HG03060 (cell line): ENCODE measurements around the gene PMM1.
A peak's percentile ranks its signal among the peaks of the same experiment; 100 is the strongest.
"Not testable (repeated sequence)": the region's sequence is repeated elsewhere in the genome, so short reads cannot be mapped to it uniquely, and the experiment has no call there.

ENCODE experiments used
- ATAC-seq: cut with Tn5 transposase; IDR thresholded peaks from one replicate; pipeline ENCODE4 v1.9.1; 2021; ENCODE audit warnings: low read depth, moderate number of reproducible peaks; ENCODE audit not compliant: unreplicated experiment

Gene PMM1

DNA sequence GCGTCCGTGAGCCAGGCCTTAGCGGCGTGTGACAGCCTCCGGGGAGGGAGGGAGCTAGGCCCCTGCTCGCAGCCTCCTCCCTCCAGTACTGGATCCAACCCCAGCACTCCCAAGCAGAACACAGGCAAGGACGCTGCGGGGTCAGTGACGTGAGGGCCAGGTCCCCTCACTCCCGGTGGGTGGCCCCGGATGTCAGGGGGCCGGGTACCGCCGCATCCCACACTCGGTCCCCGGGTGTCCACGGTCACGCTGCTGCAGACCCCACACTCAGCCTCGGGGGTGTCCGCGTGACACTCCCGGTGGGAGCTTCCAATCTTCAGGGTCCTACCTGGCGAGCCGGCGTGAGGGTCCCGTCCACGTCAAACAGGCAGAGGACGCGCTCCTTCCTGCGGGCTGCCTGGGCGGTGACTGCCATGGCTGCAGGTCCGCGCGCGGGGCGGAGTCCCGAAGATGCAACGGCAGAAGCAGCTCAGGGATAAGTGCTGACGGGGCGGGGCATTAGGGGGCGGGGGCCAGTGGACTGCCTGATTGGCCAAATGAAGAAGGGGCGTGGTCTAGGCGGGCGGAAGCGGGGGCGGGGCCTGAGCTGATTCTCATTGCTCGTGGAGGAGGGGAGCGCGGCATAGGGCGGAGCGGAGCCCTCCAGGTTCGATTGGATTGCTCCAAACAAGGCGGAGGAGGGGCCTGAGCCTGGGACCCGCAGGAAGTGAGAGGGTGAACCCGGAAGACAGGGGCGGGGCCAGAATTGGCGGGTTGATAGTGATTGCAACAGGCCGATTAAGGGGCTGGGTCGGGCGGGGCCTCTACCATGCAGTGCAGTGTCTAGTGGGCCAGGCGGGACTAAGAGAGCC is at the start of gene PMM1:
Gene PMM1 (minus strand): TSS at position 450 of the 851 bp plus-strand sequence. CDS start 35 bp downstream, at position 415.
- peak; percentile 75 for ATAC-seq

DNA sequence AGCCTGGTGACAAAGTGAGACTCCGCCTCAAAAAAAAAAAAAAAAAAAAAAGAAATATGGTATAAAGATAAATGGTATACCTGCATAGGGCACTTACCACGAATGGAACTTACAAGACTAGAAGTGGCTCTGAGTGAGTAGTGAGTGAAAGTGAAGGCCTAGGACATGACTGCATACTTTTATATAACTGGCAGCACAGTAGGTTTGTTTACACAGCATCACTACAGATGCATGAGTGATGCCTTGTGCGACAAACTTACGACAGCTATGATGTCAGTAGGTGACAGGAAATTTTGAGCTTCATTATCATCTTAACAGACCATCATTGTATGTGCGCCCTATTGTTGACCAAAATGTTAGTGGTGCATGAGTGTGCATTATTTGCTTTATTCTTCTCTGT is 49.1 kb upstream of the PMM1 start:
- ATAC-seq: no peak

DNA sequence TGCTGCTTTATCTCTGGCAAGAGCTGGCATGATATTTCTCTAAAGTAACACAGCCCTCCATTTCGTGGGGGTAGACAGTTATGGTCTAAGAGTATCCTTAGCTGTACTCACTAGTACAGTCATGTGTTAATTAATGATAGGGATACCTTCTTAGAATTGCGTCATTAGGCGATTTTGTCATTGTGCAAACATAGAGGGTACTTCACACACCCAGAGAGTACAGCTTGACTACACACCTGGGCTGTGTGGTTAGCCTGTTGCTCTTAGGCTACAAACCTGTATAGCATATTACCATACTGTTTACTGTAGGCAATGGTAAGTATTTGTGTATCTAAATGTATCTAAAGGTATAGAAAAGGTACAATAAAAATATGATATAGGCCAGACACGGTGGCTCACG is 48.5 kb upstream of the PMM1 start:
- no peak for ATAC-seq

GRCh38 chr22:41637623-41638022 is 48.0 kb upstream of the PMM1 start:
- not testable (repeated sequence) for ATAC-seq

DNA sequence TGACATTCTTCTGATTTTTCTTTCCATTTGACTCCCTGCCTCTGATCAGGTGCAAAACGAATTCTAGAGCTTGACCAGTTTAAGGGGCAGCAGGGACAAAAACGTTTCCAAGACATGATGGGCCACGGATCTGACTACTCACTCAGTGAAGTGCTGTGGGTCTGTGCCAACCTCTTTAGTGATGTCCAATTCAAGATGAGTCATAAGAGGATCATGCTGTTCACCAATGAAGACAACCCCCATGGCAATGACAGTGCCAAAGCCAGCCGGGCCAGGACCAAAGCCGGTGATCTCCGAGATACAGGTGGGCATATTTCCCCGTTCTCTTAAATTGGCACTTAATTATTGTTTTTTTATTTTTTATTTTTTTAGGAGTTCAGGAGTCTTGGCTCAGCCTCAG is 46.8 kb upstream of the PMM1 start:
- ATAC-seq: no peak

- not testable (repeated sequence) for ATAC-seq
Measured at GRCh38 chr22:41634610-41635009, 45.0 kb upstream of the PMM1 start.

DNA sequence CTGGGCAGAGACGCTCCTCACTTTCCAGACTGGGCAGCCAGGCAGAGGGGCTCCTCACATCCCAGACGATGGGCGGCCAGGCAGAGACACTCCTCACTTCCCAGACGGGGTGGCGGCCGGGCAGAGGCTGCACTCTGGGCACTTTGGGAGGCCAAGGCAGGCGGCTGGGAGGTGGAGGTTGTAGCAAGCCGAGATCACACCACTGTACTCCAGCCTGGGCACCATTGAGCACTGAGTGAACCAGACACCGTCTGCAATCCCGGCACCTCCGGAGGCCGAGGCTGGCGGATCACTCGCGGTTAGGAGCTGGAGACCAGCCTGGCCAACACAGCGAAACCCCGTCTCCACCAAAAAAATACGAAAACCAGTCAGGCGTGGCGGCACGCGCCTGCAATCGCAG is 42.0 kb upstream of the PMM1 start:
- ATAC-seq: not testable (repeated sequence)

- not testable (repeated sequence) for ATAC-seq
Measured at GRCh38 chr22:41631115-41631514, 41.5 kb upstream of the PMM1 start.

- no peak for ATAC-seq
Measured at GRCh38 chr22:41625577-41625976, 35.9 kb upstream of the PMM1 start.

GRCh38 chr22:41621911-41622179 is 32.2 kb upstream of the PMM1 start:
- ATAC-seq: no peak

DNA sequence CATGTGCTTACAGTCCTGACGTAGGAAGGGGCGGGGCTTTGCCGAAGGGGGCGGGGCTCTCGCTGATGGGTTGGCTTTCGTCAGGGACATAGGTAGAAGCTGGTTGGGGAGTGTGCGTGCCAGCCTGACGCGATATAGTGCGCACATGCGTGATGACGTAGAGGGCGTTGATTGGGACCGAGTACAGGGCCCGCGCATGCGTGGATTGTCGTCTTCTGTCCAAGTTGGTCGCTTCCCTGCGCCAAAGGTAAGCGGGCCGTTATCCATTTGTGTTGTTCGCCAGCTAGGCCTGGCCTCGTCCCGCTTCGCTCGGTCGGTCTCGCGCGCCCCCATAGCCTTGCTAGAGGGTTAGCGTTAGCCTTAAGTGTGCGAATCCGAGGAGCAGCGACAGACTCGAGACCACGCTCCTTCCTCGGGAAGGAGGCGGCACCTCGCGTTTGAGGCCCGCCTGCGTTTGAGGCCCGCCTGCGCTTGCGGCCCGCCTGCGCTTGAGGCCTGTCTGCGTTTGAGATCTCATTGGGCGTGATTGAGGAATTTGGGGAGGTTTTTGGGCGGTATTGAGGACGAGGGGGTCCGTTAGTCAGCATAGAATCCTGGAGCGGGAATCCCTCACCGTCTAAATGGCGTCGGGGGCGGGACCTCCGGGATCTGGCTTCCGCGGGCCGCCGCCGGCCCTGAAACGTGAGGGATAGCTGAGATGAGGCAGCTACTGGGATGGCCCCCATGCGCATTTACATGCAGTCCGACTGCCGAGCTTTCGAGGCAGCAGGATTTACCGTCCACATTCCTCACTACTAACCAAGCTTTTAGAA is 31.7 kb upstream of the PMM1 start, which contains the start of gene XRCC6:
Gene XRCC6 (plus strand): TSS at position 197 of the 812 bp plus-strand sequence. CDS start 710 bp downstream, outside the sequence.
- peak; percentile 60 for ATAC-seq

GRCh38 chr22:41620589-41621098 is 31.0 kb upstream of the PMM1 start, which contains the start of gene DESI1:
Gene DESI1 (minus strand): TSS chr22:41621043. CDS start chr22:41620839, 204 bp downstream.
- ATAC-seq: peak; percentile 4

DNA sequence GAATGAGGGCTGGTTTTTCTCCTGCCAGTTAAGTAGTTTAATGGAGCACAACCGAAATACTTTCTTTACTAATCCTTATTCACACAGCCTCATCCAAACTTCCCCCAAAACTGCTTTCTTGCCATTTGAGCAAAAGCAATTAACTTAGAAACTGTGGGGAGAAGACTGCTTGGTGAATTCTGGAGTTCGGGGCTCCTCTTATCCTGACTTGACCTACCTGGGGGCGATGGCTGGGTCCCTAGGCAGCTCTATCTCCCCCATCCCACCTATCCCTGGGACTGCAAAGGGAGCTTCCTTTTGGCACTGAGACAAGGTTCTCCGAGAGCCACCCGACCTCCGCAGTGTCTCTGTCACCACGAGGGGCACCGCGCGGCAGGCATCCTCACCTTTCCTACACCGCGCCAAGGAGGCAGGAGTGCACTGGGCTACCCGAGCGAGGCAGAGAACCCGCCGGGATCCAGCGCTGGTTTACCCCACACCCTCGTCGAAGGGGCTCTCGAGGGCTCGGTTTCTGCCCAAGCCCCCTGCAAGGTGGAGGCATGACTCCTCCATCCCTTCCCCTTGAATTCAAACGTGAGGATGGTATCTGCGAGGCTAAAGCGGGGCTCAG is 30.4 kb upstream of the PMM1 start:
- no peak for ATAC-seq

GRCh38 chr22:41613456-41613855 is 23.8 kb upstream of the PMM1 start:
- ATAC-seq: no peak

- no peak for ATAC-seq
Measured at GRCh38 chr22:41612603-41613306, 23.1 kb upstream of the PMM1 start.

GRCh38 chr22:41608386-41608785 is 18.7 kb upstream of the PMM1 start:
- ATAC-seq: no peak

DNA sequence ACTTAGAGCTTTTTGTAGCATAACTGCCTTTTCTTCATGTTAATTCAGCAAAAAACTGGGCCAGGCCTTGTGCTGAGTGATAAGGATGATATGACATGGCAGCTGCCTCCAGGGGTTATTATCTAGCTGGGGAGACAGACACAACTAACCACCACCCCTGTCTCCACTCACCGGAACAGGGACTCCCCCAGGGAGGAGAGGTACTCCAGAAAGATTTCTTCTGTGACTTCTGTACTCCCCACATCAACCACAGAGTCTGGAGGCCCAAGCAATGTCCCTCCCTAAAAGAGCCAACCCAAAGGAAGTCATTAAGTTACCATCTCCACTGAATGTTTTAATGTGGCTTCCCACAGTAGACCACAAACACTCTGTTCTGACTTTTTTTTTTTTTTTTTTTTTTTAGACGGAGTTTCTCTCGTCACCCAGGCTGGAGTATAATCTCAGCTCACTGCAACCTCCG is 14.3 kb upstream of the PMM1 start:
- ATAC-seq: no peak

GRCh38 chr22:41600976-41601375 is 11.3 kb upstream of the PMM1 start:
- ATAC-seq: no peak

DNA sequence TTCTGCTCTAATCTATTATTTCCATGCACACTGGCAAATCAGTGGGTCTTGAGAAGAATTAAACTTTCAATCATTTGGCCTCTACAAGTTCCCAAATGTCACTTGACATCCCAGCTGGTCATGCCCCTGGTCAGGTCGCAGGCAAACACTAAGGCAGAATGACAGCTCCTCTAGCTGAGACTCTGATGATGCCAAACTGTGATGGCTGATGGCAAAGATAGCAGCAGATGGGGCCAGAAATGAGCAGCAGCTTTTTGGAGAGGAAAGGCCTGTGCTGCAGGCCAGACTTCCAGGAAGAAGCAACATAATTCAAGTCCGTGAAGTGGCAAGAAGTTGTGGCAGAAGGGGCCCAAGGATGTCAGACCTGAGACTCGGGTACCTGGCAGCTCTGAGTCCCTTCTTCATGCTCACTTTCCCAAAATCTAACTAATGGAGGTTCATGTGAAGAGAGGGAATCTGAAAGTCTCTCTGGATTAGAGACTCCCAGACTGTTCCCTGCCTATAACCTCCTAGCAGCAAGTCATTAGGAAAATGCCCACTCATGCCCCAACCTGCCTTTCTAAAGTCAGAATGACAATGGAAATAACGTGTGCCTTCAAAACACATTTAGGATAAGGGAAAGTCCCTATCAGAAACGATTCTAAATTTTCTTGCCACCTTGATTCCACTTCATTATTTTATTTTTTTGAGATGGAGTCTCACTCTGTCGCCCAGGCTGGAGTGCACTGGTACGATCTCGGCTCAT is 9.4 kb upstream of the PMM1 start:
- ATAC-seq: no peak
